BLaER1 treated with 17β-estradiol and CSF1 and Interleukin-3, amounts not matched to agents 10 nM and 100 nM (cell line): ENCODE data around the gene PDF.
A peak's percentile ranks its signal among the peaks of the same experiment; 100 is the strongest.

Experiments
- H3K27ac ChIP-seq, 11 experiments: shearing (Covaris generic); formaldehyde crosslinking; 2 replicates each; pipeline ENCODE4 v1.8.1; 2022
- H3K27me3 ChIP-seq, 11 experiments: shearing (Covaris generic); formaldehyde crosslinking; 2 replicates each; pipeline ENCODE4 v1.8.1; 2022
- H3K36me3 ChIP-seq, 11 experiments: shearing (Covaris generic); formaldehyde crosslinking; 2 replicates each; pipeline ENCODE4 v1.8.1; 2022
- H3K4me1 ChIP-seq, 10 experiments: shearing (Covaris generic); formaldehyde crosslinking; 2 replicates each; pipeline ENCODE4 v1.8.1; 2022
- H3K4me2 ChIP-seq, 11 experiments: shearing (Covaris generic); formaldehyde crosslinking; 2 replicates each; pipeline ENCODE4 v1.8.1; 2022
- H3K4me3 ChIP-seq, 10 experiments: shearing (Covaris generic); formaldehyde crosslinking; 2 replicates each; pipeline ENCODE4 v1.8.1; 2022
- H3K9ac ChIP-seq, 11 experiments: shearing (Covaris generic); formaldehyde crosslinking; 2 replicates each; pipeline ENCODE4 v1.8.1; 2022
- H3K9me3 ChIP-seq, 11 experiments: shearing (Covaris generic); formaldehyde crosslinking; replicated peaks in 1 of 11; 2 replicates each; pipeline ENCODE4 v1.8.1; 2022
- H4K20me1 ChIP-seq, 11 experiments: shearing (Covaris generic); formaldehyde crosslinking; 2 replicates each; pipeline ENCODE4 v1.8.1; 2022
- Cebpa-rat ChIP-seq, 11 experiments: shearing (Covaris generic); IDR thresholded peaks; 2 replicates each; pipeline ENCODE4 v1.8.1; 2022

Gene PDF, protein sequence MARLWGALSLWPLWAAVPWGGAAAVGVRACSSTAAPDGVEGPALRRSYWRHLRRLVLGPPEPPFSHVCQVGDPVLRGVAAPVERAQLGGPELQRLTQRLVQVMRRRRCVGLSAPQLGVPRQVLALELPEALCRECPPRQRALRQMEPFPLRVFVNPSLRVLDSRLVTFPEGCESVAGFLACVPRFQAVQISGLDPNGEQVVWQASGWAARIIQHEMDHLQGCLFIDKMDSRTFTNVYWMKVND

DNA sequence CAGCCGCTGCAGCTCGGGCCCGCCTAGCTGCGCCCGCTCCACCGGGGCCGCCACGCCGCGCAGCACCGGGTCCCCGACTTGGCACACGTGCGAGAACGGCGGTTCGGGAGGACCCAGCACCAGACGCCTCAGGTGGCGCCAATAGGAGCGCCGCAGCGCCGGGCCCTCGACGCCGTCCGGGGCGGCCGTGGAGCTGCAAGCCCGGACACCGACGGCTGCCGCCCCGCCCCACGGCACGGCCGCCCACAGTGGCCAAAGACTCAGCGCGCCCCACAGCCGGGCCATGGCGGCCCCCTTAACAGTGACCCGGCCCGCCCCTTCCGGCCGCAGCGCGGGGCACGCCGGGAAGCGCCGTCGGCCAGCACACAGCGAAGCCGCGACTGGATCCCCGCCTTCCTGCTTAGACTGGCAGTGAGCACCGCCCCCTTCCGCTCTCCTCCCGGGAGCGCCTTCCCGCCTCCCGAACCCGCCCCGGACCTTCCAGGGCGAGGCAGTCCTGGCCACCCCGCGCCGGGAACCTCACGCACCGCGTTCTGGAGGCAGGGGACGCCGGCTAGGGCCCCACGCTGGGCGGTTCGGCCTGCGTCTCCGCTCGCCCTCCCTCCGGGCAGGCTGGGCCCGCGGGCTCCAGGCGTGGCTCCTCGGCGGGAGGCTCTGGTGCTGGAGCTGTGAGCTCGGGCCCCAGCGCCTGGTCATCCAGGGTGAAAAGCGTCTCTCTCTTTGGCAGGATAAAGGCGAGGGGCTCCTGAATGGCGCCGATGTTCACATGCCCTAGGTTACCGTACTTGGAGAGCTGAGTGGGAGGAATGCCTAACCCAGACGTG, at the start of gene PDF:
PDF (minus strand) TSS at position 303 of the 824 bp plus-strand sequence; CDS start at position 285, 18 bp downstream.
- H3K36me3 ChIP-seq, result peaks cover 59 to 80% (median 76%) of the 10 kb centered on the region in 11 experiments
- no peaks in the 10 kb centered on the region for H3K9me3 ChIP-seq
- peak within 1 kb of the TSS; percentile 92 to 100 (median 99) for H3K4me2 ChIP-seq
- H4K20me1 ChIP-seq, result peaks cover 35 to 48% (median 46%) of the 10 kb centered on the region in 11 experiments; a peak in 21 of 22 replicates
- peak within 1 kb of the TSS; percentile 85 to 97 (median 90) for H3K9ac ChIP-seq
- peaks cover 51 to 64% (median 60%) of the 10 kb centered on the region in 10 experiments for H3K4me1 ChIP-seq
- no peak for TF ChIP-seq Cebpa-rat (IDR thresholded peaks at IDR 0.05)
- peak within 1 kb of the TSS; percentile 75 to 95 (median 92) for H3K27ac ChIP-seq
- peak within 1 kb of the TSS; percentile 81 to 97 (median 95) for H3K4me3 ChIP-seq
- no peaks in the 10 kb centered on the region for H3K27me3 ChIP-seq

DNA sequence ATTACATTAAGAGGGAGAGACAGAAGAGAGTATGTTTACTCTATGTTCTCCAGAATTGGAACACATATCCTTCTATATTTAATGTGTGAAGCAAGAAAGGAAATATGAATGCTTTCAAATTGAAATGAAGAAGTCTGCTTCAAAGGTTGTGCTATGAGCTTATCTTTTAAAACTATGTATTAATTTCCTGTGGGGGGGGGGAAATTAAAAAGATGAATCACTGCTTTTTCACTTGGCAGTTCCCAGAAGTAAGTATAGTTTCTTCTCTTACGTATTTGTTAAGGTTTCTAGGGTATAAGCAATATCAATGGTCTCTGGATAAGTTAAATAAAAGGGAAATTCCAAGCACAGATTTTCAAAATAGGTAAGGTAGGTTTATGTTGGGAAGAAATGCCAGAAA, 48.4 kb upstream of the PDF start:
- peak overlapping the region in 1 of 11 experiments; percentile 3; a peak in 1 of 22 replicates for H3K9ac ChIP-seq
- H3K9me3 ChIP-seq, result peaks cover 0 to 31% (median 24%) of the 10 kb centered on the region in 11 experiments; a peak in 17 of 22 replicates
- no peak overlapping the region for H3K4me3 ChIP-seq
- TF ChIP-seq Cebpa-rat (IDR thresholded peaks at IDR 0.05), result no peak
- peaks cover 0 to 27% (median 4%) of the 10 kb centered on the region in 11 experiments; a peak in 10 of 22 replicates for H4K20me1 ChIP-seq
- peaks cover 37 to 66% (median 51%) of the 10 kb centered on the region in 10 experiments for H3K4me1 ChIP-seq
- no peaks in the 10 kb centered on the region for H3K27me3 ChIP-seq
- peak overlapping the region in 4 of 11 experiments; percentile 12 to 31 (median 18); a peak in 4 of 22 replicates for H3K4me2 ChIP-seq
- no peak overlapping the region for H3K27ac ChIP-seq
- H3K36me3 ChIP-seq, result peaks cover 74 to 100% (median 97%) of the 10 kb centered on the region in 11 experiments

DNA sequence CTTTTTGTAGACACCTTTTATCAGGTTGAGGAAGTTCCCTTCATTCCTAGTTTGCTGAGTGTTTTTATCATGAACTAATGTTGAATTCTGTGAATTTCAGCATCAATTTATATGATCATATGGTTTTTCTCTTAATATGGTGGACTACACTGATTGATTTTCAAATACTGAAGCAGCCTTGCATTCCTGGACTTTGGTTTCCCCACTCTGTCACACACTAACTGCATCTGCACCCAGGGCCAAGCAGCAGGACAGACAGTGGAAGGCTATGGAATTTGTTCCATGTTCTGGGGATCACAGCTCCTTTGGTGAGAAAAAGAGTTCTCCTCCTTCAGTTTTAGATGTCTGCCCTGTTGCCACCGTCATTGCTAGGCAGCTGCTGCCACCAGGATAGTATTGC, 47.6 kb upstream of the PDF start:
- TF ChIP-seq Cebpa-rat (IDR thresholded peaks at IDR 0.05), result no peak
- Histone ChIP-seq H3K4me1 (peaks cover 37 to 66% (median 50%) of the 10 kb centered on the region in 10 experiments), H3K27ac (peak overlapping the region in 4 of 11 experiments; percentile 4 to 44 (median 24); a peak in 3 of 22 replicates), H3K9ac (no peak overlapping the region), H3K4me2 (no peak overlapping the region), H4K20me1 (peaks cover 0 to 23% (median 9%) of the 10 kb centered on the region in 11 experiments; a peak in 11 of 22 replicates), H3K27me3 (no peaks in the 10 kb centered on the region), H3K36me3 (peaks cover 74 to 100% (median 93%) of the 10 kb centered on the region in 11 experiments), H3K9me3 (peaks cover 0 to 31% (median 24%) of the 10 kb centered on the region in 11 experiments; a peak in 17 of 22 replicates), H3K4me3 (no peak overlapping the region)

GRCh38 chr16:69376393-69377059, 46.1 kb upstream of the PDF start:
- peaks cover 0 to 20% (median 7%) of the 10 kb centered on the region in 11 experiments; a peak in 10 of 22 replicates for H4K20me1 ChIP-seq

GRCh38 chr16:69373019-69373418, 42.6 kb upstream of the PDF start:
- peaks cover 0 to 74% (median 69%) of the 10 kb centered on the region in 10 experiments for H3K4me1 ChIP-seq
- H4K20me1 ChIP-seq, result peaks cover 0 to 23% (median 0%) of the 10 kb centered on the region in 11 experiments; a peak in 5 of 22 replicates
- TF ChIP-seq Cebpa-rat (IDR thresholded peaks at IDR 0.05), result no peak
- H3K9me3 ChIP-seq, result peaks cover 0 to 48% (median 37%) of the 10 kb centered on the region in 11 experiments; a peak in 17 of 22 replicates
- peak overlapping the region; percentile 49 to 79 (median 66) for H3K4me2 ChIP-seq
- H3K9ac ChIP-seq, result peak overlapping the region in 9 of 11 experiments; percentile 30 to 76 (median 65); a peak in 17 of 22 replicates
- peak overlapping the region in 10 of 11 experiments; percentile 29 to 91 (median 85); a peak in 19 of 22 replicates for H3K27ac ChIP-seq
- H3K36me3 ChIP-seq, result peaks cover 73 to 98% (median 90%) of the 10 kb centered on the region in 11 experiments
- no peaks in the 10 kb centered on the region for H3K27me3 ChIP-seq
- no peak overlapping the region for H3K4me3 ChIP-seq

More at GRCh38 chr16:69376393-69377059, 46.1 kb upstream of the PDF start:
- no peak overlapping the region for H3K9ac ChIP-seq
- no peaks in the 10 kb centered on the region for H3K27me3 ChIP-seq
- H3K27ac ChIP-seq, result 0 out of 22 replicates have a peak overlapping the region, but pooled peaks of 1 of the 11 experiments have one; percentile 1
- H3K4me1 ChIP-seq, result peaks cover 29 to 66% (median 51%) of the 10 kb centered on the region in 10 experiments
- H3K4me2 ChIP-seq, result no peak overlapping the region
- H3K9me3 ChIP-seq, result peaks cover 0 to 31% (median 24%) of the 10 kb centered on the region in 11 experiments; a peak in 17 of 22 replicates
- no peak for TF ChIP-seq Cebpa-rat (IDR thresholded peaks at IDR 0.05)
- H3K36me3 ChIP-seq, result peaks cover 75 to 98% (median 85%) of the 10 kb centered on the region in 11 experiments
- H3K4me3 ChIP-seq, result no peak overlapping the region

GRCh38 chr16:69371564-69371963, 41.2 kb upstream of the PDF start:
- H3K4me3 ChIP-seq, result peak overlapping the region in 4 of 10 experiments; percentile 8 to 20 (median 11); a peak in 2 of 20 replicates
- peaks cover 0 to 88% (median 82%) of the 10 kb centered on the region in 10 experiments for H3K4me1 ChIP-seq
- no peaks in the 10 kb centered on the region for H3K27me3 ChIP-seq
- peak overlapping the region in 10 of 11 experiments; percentile 8 to 91 (median 85); a peak in 19 of 22 replicates for H3K27ac ChIP-seq
- peak overlapping the region; percentile 3 to 79 (median 63); a peak in 20 of 22 replicates for H3K4me2 ChIP-seq
- peaks cover 0 to 41% (median 29%) of the 10 kb centered on the region in 11 experiments; a peak in 17 of 22 replicates for H3K9me3 ChIP-seq
- peak in 7 of 11 experiments; percentile 52 to 85 (median 77); a peak in 13 of 22 replicates for TF ChIP-seq Cebpa-rat (IDR thresholded peaks at IDR 0.05)
- H3K36me3 ChIP-seq, result peaks cover 73 to 98% (median 90%) of the 10 kb centered on the region in 11 experiments
- H3K9ac ChIP-seq, result peak overlapping the region in 7 of 11 experiments; percentile 61 to 76 (median 73); a peak in 15 of 22 replicates
- H4K20me1 ChIP-seq, result peaks cover 0 to 36% (median 0%) of the 10 kb centered on the region in 11 experiments; a peak in 5 of 22 replicates

GRCh38 chr16:69368866-69369265, 38.5 kb upstream of the PDF start:
- Histone ChIP-seq H3K4me3 (no peak overlapping the region), H4K20me1 (peaks cover 0 to 63% (median 11%) of the 10 kb centered on the region in 11 experiments; a peak in 6 of 22 replicates), H3K9ac (peak overlapping the region in 7 of 11 experiments; percentile 17 to 76 (median 47); a peak in 8 of 22 replicates), H3K27ac (peak overlapping the region in 8 of 11 experiments; percentile 11 to 91 (median 86); a peak in 15 of 22 replicates), H3K4me1 (peaks cover 0 to 100% (median 95%) of the 10 kb centered on the region in 10 experiments), H3K9me3 (peaks cover 0 to 22% (median 14%) of the 10 kb centered on the region in 11 experiments; a peak in 12 of 22 replicates), H3K4me2 (peak overlapping the region in 9 of 11 experiments; percentile 57 to 79 (median 66); a peak in 18 of 22 replicates), H3K36me3 (peaks cover 75 to 100% (median 94%) of the 10 kb centered on the region in 11 experiments), H3K27me3 (no peaks in the 10 kb centered on the region)
- no peak for TF ChIP-seq Cebpa-rat (IDR thresholded peaks at IDR 0.05)
